Islet of Langerhans (tissue), 1 donor: Measurements from ENCODE around the gene SARS1.

Experiments
- FAIRE-seq: peaks from one replicate; lab custom pipeline; 2011; peaks lifted over from hg19 to GRCh38; lab: Jason Lieb, UNC

The SARS1 gene

DNA sequence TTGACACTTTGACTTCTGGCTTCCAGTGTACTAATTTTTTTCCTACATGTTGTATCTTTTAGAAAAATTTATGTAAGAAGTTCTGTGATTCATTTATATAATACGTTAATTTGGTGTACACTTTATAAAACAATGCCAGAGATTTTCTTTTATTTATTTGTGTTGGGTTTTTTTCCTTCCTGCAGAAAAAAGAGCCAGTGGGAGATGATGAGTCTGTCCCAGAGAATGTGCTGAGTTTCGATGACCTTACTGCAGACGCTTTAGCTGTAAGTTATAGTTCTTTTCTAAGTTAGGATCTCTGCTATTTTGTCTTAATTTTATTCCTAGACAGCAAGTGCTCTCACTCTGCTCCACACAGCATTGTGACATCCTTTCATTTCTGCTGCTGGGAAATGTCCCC lies 14.4 kb downstream of the SARS1 start:
- FAIRE-seq: no peak

DNA sequence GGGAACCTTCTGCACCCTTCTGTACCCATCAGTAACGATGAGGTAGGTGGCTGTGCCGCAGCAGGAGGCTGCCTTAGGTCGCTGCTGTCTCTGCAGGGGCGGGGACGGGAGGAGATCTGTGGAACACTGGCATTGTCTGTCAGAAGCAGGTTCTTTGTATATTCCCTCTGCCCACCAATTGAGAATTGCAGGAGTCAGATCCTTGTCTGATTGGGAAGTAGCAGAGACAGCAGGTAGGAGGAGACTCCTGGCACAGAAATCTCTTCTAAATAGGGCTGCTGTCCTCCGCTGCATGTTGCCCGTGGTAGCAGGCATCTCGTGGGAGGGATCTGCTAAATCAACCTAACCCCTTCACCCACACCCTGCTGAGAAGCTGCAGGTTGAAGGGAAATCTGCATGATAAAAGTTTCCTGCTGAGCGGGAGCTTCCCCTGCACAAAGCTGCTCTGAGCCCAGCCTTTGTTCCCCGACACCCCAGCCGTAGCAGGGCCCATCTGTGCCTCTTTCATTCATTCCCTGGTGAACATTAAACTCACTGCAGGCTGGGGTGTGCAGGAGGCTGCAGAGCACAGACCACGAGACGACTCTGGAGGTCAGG lies 15.9 kb downstream of the SARS1 start:
- FAIRE-seq: no peak

DNA sequence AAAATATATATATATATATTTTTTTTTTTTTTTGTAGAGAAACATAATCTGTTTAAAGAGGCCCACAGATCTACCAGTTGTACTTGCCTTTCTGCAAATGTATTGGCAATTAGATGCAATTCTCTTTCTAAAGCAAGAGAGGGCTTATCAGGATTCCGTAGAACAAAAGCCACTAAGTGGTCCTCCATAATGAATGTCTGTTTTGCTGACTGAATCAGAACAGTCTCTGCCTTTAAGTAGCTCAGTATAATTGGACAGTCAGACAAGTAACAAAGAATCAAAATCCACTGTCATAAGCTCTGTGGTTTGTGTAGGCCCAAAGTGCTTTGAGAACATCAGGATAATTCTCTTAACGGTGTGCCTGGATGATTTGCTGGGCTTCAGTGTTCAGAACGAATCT lies 17.3 kb downstream of the SARS1 start:
- FAIRE-seq: no peak

DNA sequence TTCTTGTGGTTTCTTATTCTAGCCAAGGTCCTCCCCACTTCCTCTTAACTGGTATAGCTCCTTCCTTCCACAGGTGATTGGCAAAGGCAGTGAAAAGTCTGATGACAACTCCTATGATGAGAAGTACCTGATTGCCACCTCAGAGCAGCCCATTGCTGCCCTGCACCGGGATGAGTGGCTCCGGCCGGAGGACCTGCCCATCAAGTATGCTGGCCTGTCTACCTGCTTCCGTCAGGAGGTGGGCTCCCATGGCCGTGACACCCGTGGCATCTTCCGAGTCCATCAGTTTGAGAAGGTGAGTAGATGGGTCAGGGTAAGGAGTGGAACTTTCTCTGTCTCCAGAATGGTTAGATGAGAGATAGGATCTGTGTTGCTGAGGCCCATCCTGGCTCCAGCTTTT lies 21.4 kb downstream of the SARS1 start:
- no peak for FAIRE-seq

DNA sequence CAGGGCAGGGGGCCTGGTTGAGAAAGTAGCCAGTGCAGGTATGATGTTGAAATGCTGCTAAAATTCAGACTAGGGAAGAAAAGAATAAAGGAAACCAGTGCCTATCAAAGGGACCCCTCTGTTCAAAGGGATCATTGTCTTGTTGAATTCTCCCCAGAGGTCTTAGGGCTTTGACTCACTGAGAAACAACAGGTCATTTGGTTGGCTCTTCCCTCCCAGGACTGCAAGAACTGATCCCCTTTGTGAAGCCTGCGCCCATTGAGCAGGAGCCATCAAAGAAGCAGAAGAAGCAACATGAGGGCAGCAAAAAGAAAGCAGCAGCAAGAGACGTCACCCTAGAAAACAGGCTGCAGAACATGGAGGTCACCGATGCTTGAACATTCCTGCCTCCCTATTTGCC lies 23.8 kb downstream of the SARS1 start:
- no peak for FAIRE-seq

DNA sequence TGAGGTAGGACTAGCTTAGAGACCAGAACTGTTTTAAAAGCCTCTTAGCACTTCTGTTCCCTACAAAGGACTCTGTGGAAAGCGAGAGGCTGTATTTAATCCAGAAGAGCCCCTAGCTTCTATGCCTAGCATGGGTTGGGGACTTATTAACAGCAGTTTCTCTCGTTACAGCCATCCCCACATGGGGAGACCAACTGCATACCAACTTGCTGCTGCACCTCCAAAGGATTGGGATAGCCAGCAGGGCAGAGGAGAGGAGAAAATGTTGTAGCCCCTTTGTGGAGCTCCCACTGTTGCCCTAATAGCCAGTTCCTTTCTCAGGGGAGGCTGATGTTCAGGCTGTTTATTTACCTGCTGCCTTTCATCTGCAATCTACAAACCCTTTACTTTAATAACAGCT lies 24.7 kb downstream of the SARS1 start:
- FAIRE-seq: no peak

DNA sequence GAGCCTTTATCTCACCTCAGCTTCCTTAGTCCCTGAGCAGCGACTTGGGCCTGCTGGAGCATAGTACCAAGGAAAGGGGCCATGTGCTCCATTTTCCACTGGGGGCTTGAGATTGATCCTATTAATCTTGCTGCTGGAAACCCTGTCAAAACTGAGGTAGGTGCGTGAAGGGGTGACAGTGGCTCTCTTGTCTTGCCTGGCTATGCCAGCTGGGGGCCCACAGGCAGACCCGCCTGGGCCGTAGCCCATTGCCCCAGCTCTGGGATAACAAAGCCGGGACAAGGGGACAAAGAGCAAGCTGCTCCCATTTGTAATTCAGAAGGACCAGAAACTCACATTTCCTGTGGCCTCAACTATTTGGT lies 25.3 kb downstream of the SARS1 start:
- no peak for FAIRE-seq

DNA sequence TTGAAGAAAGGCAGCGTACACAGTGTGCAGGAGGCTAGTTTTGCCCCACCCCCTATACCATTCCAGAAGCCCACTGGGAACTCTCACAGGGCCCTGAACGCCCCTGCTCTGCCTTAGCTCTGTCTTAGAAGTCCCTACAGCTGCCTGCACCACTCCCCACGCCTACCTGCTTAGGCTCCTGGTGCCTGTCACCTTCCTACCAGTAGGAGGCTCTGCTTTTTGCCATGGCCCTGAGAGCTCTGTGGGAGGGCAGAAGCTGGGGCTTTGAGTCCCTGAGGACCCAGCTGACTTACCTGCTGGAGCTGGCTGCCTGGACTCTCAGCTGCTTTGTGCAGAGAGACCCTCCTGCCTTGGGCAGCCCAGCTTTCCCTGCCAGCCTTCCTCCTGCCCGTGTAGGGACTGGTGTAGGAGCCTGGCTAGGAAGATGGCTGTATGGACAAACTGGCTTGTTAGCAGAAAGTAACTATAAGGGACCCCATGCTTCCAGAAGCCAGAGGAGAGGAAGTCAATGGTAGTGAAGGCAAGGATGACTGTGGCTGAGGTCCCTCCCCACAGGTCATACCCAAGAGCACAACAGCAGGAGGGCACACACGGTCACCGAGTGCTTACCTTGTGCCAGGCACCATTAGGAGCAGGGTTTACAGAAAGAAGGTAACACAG lies 25.8 kb downstream of the SARS1 start:
- no peak for FAIRE-seq

DNA sequence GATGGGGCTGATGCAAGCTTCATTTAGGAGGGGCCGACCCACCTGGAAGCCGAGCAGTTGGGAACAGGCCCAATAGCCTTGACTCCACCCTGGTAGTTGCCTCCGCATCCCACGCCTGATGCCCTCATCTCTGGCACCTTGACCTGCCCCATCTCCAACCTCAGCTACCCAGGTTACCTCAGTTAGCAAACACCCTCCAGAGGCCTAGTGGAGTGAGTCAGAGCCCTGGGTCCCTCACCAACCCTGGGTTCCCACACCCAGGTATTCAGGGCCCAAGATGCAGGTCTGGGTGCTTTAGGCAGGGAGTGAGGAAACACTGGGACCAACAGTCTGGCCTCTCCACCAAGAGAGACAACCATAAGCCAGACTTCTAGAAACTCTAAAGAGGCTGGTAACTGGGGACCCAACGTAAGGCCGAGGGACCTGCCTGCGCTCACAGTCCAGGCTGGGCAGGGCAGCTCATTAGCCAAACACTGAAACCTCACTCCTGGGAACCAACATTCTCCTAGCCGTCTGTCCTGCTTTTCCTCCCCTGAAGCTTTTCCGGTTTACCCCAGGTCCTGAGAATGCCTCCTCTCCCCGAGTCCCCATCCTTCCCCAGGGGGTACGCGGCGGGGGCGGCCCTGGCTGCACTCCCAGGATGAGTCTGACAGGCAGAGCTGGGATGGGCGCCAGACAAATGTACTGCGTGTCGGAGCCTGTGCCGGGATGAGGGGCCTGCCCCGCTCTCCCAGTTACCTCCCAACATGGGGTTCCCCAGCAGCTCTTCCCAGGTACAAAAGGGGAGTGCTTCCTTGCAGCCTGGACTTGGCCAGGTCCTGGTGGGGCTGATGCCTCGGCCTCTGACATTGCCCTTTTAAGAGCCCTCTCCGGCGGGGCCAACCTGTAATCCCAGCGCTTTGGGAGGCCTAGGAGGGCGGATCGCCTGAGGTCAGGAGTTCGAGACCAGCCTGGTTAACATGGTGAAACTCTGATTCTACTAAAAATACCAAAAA lies 26.7 kb downstream of the SARS1 start:
- no peak for FAIRE-seq

DNA sequence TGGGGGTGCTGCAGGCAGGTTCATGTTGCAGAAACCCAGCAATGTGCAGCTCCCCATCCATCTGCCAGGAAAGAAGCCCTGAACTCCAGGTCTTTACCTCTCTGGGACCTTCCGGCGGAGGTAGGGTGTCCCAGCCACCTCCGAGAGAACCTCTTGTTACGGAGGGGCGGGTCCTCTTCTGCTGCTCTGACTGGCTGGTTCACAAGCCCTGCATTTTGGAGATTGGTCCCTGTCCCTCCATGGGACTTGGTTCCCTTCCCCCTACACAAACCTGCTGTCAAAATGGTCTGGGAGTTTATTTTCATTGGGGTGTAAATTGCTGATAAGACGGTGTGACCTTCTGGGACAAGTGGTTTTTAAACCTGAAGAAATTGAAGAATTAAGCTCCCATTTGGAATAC lies 27.6 kb downstream of the SARS1 start:
- FAIRE-seq: no peak

DNA sequence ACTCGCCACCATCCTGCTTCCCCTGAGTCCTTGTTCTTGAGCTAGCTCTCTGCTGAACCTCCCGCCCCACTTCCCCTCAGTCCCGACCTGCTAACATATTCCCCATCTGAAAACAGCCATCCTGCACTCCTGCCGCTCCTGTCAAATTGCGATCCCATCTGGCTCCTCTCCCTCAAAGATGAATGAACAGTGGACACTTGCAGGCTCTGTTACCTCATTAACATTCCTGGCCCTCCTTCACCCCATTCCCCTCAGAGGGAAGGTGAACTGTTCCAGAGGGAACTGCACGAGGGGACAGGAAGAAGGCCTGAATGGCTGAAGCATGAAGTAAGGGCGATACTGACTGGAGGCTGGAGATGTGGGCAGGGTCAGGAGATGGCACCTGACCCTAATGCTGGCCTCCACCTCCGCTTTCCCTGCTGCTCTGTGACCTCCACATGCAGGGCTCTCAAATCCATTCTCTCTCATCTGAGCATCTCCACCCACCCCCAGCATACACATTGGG lies 28.2 kb downstream of the SARS1 start:
- no peak for FAIRE-seq

DNA sequence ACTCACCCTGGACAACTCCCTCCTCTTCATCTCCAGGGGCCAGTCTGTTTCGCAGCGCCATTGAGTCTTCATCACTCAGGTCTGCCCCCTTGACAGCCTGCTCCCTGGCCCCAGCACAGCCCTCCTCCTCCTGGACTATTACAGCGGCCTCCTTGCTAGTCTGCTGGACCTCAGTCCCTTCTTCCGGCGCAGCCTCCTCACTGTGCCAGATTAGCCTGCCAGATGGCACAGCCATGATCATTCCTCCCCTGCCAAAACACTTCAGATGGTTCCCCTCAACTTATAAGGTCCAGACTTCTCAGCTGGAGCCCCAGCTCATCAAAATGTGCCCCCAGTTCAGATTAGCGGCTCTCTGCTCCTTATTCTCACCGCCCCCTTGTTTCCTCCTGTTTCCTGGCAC lies 28.7 kb downstream of the SARS1 start:
- FAIRE-seq: no peak

DNA sequence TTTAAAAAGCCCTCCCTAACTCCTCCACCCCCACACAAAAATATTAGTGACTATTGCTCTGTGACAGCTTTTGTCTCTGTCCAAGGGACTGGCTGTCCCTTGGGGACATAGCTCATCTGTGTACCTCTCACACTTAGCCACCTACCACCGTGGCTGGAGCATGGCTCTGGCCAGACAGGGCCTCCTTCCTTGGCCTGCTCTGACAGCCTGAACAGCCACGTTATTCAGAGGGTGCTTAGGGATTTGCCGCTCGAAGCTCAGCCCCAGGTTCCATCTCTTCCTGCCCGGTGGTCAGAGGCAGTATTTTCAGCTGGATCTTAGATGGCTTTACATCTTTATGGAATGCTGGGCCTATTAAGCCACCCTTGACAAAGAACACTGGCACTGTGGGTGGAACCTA lies 29.5 kb downstream of the SARS1 start:
- FAIRE-seq: no peak

DNA sequence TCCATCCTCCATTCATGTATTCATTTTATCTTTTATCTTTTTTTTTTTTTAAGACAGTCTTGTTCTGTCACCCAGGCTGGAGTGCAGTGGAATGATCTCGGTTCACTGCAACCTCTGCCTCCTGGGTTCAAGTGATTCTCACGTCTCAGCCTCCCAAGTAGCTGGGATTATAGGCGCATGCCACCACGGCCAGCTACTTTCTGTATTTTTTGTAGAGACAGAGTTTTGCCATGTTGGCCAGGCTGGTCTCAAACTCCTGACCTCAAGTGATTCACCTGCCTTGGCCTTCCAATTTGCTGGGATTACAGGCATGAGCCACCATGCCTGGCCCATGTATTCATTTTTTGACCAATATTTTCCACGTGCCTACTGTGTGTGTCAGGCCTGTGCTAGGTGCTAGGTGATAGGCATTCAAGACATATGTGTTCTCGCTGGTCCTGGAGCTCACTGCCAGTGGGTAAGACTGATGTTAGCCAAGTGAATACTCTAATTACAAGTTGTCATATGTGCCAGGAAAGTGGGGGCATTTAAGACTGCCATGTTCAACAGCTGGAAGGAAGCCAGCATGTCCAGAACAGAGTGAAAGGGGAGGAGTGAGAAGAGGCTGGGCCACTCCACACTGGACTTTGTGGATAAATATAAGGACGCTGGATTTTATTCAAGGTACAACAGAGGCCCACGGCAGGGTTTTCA lies 30.3 kb downstream of the SARS1 start:
- FAIRE-seq: no peak

DNA sequence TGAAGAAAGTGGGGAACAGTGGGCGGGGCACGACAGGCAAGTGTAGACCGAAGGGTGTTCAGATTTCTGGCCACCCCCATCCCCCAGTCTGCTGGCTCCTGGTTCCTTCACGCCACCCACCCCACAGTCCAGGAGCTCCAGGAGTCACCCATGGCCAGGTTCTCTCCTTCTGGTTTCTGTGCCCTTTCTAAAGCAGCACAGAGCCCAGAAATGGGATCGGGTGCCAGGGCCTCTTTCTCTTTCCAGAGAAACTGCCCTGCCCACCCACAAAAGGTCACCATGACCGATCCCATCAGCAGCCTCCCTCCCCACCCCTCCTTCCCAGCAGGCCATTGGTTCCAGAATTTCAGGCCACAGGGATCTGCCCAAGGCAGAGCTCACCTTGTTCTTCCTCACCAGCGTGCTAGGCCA lies 32.4 kb downstream of the SARS1 start:
- FAIRE-seq: no peak

DNA sequence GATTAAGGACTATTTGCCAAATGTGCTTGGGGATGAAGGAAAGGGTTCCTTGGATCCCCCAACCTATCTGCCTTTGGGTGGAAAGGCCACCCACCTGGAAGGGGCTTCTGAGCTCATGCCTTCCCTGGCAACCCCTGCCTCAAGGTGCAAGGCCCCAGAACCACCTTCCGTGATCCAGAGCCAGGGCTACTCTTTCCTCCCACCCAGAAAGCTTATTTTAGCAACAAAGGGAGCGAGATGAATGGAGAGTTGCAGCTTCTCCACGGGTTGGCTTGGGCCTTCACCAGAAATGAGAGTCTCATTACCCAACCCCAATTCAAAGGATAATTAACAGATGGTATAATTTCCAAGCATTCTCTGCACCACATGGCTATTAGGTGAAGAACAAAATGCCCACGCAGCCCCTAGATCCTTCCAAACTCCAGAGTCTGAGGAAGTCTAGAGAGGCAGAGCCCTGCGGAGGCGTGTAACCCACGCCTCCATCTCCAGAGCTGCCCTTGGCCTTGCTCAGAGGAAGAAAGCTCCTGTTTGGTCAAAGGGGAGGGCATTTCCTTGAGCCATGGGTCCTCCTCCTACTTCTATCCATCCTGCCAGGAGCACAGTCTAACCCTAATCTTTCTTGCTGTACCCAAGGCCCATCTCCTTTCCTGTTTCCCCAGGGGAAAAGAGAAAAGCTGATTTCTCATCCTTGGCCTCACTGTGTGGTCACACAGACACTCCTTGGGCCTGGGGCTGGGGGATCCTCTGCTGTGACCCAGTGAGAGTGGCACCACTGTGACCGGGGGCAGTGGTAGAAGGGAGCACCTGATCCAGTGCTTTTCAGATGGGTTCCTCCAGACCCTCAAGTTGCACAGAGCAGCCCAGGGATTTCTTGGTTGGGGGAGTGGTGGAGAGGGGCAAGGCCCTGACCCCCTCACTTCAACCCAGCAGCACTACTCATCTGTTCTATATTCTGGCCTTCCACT lies 34.0 kb downstream of the SARS1 start:
- FAIRE-seq: no peak

DNA sequence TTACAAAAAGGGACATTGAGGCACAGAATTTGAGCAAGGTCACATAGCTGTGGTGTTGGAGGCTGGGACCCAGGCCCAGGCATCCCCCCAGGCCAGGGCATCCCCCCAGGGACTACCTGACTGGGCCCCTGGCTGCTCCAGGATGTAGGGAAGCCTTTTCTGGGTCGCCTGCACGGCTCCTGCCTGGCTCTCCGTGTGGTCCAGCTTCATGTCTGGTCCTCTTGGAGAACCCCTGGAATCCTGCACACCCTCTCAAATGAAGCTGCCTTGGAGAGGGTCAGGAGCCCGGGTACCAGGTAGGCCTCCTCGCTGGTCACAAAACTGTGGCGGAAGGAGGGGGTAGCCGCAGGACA lies 34.7 kb downstream of the SARS1 start:
- FAIRE-seq: no peak

DNA sequence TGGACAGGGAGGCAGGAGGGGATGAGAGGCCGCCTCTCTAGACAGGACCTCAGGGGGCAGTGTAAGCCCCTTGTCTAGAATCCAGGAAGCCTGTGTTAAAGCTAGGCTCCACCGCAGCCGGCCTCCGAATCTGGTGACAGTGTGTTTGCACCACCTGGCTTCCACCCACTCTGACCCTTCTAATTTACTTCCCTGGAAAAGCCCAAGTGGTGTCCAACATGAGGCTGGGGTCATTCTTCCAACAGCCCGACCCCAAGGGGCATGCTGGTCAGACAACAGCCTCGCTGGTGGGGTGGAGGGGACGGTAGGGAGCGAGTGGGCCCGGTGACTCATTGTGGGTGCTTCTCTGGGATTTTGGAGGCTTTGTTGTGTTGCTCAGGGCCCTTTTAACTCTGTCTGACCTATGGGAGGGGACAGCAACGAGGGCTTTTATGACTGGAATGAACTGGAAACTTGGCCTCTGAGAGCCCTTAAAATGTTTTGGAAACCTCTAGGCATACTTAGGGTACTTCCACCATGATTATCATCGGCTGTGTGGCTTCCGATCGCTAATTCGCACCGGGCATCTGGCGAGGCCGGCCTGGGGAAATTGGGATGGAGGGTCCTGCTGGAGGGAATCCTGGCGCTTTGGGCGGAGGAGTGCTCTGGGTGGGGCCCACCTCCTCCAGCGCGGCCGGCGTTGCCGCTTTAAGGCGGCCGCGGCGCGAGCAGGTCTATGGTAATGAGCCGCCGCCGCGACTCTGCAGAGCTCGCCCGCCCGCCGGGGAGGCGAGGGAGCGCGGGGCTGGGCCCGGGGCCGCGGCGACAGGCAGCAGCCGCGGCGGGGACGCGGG lies 35.3 kb downstream of the SARS1 start, which contains the start of gene CELSR2:
Gene CELSR2, plus strand, starts transcription at position 743 of the 833 bp plus-strand sequence. CDS start 541 bp downstream, outside the sequence.
- FAIRE-seq: no peak

DNA sequence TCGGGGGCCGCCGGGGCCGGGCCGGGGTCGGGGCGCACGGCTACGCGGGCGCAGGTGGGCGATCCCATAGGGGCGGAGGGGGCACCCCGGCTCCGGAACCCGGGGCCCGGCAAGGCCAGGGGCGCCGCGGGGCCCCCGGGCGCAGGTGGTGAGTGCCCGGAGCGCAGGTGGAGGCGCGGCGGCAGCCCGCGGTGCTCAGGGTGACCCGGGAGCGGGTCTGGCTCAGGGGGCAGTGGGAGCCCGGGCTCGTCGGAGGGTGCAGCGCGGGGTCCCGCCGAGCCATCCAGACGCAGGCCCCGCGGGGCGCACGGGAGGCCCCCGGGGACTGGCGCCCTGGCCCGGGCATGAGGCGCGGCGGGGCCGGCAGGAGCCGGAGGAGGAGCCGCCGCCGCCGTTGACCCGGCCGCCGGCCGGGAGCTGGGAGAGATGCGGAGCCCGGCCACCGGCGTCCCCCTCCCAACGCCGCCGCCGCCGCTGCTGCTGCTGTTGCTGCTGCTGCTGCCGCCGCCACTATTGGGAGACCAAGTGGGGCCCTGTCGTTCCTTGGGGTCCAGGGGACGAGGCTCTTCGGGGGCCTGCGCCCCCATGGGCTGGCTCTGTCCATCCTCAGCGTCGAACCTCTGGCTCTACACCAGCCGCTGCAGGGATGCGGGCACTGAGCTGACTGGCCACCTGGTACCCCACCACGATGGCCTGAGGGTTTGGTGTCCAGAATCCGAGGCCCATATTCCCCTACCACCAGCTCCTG lies 36.1 kb downstream of the SARS1 start:
- no peak for FAIRE-seq
